NOMO-1 (cell line): ENCODE data around the gene GAK.

ENCODE experiments used
- DNase-seq, 2 experiments: peaks; one replicate each; lab custom pipeline; 2025; ENCODE audit not compliant: unreplicated experiment in 2 of 2; lab: John Stamatoyannopoulos, UW

Gene GAK

DNA sequence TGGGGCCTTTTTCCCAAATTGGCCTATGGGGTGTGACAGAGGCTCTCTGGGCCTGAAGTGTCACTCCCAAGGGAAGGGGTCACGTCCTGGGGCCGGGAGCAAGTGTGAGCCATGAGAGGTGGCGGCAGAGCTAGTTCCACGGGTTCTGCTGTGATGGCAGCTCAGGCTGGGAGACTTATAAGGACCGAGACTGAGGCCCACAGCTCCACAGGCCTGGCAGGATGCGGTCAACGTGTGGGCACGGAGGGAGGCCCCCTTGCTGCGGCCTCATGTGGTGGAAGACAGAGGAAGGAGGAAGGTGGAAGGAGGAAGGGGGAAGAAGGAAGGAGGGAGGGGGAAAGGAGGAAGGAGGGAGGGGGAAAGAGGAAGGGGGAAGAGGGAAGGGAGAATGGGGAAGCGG is 99.0 kb downstream of the GAK start:
- peak; percentile 21 to 59 for DNase-seq

DNA sequence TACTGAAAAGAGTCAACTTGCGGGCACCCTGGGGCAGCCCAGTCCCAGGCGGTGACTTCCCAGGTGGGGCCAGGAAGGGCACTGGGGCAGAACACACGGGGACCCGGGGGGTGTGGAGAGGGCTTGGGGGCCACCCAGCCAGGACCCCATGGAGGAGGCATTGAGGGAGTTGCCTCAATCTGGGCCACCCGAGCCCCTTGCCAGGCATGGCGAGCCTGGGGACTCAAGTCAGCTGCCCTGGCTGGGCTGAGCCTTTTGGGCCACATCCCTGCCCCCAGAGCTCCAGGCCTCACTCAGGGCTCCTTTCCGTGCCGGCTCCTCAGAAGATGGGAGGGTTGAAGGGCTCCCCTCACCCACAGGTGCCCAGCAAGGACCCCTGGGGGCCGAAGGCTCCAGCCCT is 99.6 kb downstream of the GAK start:
- DNase-seq: no peak

DNA sequence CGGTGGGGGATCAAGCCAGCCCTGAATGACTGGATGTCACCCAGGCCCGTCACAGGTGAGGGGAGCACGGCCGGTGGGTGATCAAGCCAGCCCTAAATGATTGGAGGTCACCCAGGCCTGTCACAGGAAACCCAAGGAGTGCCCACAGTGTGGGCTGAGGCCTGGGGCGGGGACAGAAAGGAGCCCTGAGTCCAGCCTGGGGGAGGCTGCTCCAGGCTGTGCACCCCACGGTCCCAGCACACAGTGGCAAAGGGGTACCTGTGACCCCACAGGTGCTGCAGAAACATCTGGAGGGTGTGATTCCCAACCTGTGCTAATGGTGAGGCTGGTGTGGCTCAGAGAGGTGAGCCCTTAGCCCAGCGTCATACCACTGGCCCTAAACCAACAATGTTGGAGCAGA is 100.0 kb downstream of the GAK start:
- DNase-seq: no peak

DNA sequence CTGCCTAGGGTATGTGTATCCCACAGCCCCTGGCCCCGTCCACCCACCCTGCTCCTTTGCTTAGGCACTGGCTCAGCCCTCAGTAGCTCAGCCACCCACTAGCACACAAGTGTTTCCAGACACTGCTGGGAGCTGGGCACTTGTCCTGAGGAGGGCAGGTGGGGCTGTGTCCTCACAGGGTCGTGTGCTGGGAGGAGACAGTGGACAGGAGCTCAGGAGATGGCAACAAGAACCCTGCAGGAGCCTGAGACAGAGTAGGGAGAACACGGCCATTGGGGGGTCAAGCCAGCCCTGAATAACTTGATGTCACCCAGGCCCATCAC is 100.7 kb downstream of the GAK start:
- DNase-seq: no peak

DNA sequence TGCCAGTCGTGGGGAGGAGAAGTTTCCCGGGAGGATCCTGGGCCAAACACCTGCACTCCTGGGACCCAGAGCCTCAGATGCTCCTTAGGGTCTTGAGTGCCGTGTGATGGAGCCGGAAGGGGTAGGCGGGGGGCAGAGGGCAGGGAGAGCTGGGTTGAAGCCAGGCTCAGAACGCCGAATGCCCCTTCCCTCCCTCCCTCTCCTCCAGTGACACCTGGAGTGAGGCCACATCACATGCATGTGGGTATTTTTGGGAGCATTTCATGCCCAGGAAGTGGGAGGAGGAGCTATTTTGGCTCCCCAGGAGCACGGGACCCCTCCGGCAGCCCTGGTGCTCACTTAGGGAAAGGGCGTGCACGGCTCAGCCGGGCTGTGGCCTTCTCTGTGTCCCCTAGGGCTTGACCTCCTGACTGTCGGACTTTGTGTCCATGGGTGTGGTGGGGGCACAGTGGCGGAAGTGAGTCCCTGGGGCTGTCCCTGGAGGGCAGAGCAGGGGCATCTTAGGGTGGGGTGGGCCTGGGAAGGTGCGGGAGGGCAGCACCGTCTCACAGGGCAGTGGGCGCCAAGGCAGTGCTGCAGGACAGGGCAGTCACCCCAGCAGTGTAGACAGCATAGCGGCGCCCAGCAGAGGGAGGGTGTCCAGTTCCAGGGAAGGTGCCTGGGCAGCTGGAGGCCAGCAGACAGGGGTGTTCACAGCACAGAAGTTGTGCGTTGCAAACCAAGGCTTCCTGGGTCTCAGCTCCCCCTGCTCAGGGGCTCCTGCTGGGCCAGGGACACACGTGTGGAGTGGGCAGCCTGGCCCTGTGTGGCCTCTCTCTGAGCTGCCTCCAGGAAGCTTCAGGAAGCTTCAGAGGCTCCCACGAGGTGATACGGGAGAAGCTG is 101.3 kb downstream of the GAK start:
- no peak for DNase-seq

DNA sequence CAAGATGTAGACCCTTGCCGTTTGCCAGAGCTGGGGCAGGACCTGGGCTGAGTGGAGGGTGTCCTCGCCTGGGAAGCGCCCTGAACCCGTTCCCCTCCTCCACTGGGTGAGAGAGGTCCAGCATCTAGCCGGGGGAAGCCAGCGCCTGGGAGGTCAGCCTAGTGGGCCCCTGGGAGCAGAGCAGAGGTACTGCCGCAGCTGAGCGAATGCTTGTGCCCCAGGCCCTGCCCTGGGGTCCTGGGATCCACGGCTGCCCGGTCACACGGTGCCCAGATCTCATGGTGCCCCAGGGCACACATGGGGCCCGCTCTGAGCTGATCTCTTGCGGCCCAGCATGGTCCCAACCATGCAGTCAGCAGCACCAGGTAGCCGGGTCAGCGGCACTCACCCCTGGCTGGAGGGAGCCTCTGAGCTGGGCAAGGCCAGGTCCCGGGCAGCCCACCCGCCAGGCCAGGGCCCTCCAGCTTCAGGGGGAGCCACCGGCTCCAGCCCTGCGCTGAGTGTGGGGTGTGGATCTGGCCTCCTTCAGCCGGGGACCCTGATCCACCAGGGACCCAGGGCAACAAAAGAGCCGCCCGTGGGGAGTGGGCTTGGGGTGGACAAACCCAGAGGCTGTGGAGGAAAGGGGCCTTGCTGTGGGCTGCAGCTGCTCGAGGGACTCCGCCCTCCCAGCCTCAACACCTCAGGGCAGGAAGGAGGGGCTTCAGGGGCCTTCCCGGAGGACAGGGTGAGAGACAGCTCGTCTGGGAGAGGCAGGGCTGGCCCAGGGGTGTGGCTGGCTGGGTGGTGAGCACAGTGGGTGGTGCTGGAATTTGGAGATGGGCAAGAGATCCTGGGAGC is 102.1 kb downstream of the GAK start:
- no peak for DNase-seq

DNA sequence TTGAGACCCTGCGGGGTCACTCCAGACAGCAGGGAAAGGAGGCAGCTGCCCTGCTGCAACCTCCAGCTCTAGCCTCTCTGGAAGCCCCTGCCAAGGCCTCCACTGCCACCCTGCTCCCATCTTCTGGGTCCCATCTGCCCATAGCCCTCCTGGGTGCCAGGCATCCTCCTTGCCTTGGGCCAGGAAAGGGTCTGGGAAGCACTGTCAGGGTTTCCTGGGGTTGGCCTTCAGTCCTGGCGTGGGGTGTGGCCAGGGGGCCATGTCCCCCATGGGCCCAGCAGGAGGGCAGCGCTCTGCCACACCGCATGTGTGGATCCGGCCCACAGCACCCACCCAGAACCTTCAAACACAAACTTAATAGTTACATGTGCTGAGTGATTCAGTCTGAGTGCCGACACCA is 102.8 kb downstream of the GAK start:
- no peak for DNase-seq

DNA sequence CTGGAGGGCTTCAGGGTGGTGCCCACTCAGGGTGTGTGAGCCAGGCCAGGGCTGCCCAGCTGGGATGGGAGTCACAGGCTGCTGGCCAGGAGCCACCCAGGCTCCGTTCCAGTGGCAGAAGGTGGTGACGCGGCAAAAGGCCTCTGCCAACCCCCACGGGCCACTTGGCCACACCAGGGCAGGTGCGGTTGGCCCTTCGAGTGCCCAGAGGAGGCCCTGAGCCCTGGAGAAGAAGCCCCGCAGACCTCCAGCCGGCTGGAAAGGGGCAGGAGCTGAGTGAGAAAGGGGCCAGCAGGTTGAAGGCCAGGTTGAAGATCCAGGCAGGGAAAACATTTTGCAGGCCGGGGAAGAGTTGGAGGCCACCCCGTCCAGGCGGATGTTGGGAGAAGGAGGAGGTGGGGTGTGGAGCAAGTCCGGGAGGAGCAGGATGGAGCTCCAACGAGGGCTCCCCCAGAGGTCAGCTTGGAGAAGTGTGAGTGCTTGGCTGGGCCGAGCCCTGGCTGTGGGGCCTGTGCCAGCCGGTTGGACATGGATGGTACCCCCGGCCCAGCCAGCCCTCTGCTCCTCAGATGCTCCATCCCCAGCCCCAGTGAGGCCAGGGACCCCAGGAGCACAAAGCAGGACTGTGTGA is 103.4 kb downstream of the GAK start:
- DNase-seq: no peak

DNA sequence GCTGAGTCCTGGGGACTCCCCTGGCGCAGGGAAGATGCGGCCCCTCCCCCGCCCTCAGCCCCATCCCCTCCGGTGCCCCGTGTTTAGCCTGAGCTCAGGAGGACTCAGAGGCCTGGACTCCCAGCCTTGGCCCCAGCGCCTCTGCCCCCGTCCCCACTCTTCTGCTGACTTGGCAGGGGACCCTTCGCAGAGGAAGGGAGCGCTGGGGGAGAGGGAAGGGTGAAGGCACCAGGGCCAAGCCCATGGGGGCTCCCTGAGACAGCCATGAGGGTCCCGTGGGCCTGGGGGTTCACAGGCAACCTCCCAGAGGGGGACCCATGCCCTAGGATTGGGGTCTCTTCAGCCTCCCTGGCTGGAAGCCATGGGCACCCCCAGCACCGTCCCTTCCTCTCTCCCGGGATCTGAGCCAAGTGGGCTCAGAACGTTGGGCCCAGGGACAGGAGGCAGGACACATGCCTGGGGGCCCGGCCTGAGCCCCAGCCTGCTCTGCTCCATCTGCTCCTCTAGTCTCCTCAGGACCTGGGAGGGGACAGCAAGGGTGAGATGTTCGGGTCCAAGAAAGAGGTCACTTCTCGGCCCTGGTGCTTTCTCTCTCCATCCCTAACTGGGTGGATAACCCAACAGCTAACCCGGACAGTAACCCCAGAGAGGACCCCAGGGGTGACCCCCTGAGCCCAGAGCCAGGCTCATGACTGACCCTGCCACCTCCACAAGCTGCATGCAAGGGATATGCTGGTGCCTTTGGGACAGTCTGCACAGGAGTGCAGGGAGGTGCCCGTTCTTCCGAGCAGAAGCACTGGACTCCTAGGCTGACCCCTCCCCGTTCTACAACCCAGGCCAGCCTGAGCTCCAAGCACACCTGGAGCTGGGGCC is 104.7 kb downstream of the GAK start:
- DNase-seq: no peak

DNA sequence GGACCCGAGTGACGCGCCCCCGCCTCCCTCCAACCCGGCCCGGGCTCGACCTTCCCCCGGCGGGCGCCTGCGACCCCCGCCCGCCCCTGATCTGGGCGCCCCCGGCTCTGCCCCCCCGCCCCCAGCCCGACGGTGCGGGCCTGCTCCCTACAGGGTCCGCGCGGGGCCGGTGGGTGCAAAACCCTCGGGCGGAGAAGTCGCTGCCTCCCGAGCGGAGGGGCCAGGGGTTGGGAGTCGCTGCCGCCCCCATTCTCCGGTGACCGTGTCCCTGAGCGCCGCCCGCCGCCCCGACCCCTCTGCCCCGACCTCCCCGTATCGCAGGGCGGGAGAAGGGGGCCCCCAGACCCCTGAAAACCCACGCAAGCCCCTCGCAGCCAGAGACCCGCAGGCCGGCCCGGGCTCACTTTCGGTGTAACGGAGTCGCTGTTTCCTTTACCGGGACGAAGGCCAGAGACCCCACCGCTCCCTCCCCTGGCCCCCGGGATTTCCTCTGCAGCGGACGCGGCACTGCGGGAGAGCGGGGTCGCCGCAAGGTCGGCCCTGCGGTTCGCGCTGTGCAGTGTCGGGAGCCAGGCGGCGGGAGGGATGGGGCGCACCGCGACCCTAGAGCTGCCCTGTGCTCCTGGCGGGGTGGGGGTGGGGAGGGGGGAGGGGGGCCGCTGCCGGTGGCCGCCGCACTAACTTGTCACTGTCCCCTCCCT is 105.5 kb downstream of the GAK start:
- DNase-seq: no peak

DNA sequence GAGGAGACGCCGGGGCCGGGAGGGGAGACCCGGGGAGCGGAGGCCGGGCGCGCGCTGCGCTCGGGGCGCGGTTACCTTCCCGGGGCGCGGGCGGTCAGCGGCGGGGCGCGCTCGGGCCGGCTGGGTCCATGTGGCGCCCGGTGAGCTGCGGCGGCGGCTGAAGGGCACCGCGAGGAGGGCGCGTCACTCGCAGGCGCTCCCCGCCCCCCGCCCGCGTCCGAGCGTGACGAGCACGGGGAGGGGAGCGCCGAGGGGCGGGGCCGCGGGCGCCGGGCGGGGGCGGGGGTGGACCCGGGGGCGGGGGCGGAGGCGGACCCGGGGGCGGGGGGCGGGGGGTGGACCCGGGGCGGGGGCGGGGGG is 106.2 kb downstream of the GAK start, which contains the start of gene CPLX1:
TSS of gene CPLX1 (minus strand) at position 159 of the 360 bp plus-strand sequence. CDS start 1,607 bp downstream, outside the sequence.
- DNase-seq: no peak

DNA sequence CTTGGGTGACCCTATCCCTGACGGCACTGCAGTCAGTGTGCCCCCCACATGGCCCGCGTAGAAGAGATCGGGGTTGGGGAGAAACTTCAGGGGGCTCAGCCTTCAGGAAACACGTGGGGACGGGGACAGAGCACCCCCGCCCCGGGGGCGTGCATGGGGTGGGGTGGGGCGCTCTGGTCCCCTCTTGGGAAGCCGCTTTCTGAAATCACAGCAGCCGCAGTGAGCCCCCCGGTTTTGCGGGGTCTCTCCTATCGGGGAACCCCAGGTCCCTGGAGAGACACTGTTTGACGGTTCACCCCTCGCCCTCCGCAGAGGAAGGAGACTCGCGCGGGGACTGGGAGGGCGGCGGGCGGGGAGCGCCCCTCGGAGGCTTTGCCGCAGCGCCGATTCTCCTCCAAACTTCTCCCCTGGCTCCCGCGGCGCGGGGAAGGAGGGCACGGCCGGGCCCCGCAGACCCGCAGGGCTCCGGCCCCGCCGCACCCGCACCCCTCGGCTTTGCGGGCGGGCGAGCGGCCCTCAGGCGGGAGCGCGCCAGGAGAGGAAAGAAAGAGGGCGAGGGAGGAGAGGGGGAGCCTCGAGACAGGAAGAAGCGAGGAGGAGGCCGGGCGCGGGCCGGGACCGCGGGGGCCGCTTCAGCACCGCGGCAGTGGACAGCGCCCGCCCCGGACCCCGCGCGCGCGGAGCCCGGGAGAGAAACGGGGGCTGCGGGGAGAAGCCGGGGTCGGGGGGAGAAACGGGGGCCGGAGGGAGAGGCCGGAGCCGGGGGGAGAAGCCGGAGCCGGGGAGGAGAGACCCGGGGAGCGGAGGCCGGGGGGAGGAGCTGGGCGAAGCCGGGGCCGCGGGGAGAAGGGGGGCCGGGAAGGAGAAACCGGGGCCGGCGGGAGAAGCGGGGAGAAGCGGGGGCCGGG is 106.8 kb downstream of the GAK start:
- no peak for DNase-seq

DNA sequence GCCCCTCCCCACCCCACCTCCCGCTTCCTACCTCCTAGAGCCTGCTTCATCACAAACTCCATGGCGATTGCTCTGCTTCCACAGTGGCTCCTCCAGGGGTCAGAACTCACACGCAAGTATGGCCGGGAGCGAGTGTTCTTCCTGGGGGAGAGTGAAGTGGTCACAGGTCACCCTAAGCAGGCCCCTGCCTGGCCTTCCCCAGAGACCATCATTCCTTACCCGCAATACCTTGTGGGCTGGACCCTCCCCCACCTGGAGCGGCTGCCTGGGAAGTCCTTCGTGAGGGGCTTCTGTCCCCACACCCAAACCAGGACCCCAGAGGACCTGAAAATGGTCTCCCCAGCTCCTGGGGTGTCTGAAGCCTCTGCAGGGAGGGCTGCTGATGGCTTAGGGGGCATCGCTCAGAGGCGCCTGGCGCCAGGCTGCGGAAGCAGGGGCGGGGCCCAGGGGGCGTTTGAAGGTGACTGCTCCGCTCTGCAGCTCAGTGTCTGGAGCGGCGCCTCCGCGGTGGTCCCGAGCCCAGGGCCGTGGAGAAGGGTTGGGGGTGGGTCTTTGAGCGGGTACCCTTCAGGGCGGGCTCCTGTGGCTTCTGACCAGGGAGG is 107.6 kb downstream of the GAK start:
- no peak for DNase-seq

DNA sequence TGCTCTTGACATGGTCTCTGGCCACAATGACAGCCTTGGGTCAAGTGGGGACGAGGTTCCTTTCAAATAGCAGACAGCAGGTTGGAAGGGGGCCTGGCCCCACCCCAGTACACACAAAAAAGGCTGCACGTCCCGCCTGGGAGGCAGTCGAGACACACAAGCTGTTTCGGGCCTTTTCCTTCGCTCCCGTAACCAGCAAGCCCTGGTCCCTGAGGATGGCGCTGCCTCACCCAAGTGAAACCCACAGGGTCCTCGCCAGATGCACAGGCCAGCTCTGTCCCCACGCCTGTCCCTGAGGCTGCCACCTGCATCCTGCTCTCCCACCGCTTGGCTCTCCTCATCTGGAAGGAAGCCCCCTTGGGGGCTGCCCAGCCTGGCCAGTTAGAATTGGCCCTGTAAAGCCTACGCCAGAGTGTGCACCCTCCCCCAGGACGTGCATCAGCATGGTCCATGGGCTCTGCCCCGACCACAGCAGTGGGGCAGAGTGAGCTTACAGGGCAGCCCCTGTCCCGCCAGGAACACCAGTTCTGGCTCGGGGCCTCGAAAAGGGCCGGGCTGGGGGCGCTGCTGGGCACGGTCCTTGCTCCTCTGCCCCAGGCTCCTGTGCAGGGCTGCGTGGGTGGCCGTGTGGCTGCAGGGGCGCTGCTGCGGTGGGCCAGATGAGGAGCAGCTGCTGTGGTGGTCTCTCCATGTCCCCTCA is 108.2 kb downstream of the GAK start:
- no peak for DNase-seq

DNA sequence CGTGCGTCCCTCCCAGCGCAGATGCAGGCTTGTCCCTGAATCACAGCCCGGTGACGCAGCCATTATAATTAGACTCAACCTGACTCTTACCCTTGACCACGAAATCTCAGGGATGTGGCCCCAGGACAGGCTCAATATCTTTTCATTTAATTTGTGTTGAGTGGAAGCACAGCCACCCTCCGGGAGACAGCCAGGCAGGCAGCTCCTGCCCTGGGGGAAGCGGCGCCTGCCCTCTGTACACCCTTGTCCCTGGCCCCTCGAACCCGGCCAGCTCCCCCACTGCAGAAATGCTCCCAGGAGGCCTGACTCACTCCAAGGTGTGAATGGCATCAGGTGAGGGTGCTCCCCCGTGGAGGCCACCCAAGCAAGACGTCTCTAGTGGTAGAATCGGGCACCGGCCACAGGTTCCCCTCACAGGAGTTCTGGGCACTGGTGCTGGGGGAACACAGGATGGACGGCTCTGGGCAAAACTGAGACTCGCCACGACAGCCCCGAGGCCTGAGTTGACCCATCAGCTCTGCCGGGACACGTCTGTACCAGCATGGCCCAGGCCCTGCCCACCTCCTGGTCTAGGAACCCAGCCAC is 108.8 kb downstream of the GAK start:
- DNase-seq: no peak

DNA sequence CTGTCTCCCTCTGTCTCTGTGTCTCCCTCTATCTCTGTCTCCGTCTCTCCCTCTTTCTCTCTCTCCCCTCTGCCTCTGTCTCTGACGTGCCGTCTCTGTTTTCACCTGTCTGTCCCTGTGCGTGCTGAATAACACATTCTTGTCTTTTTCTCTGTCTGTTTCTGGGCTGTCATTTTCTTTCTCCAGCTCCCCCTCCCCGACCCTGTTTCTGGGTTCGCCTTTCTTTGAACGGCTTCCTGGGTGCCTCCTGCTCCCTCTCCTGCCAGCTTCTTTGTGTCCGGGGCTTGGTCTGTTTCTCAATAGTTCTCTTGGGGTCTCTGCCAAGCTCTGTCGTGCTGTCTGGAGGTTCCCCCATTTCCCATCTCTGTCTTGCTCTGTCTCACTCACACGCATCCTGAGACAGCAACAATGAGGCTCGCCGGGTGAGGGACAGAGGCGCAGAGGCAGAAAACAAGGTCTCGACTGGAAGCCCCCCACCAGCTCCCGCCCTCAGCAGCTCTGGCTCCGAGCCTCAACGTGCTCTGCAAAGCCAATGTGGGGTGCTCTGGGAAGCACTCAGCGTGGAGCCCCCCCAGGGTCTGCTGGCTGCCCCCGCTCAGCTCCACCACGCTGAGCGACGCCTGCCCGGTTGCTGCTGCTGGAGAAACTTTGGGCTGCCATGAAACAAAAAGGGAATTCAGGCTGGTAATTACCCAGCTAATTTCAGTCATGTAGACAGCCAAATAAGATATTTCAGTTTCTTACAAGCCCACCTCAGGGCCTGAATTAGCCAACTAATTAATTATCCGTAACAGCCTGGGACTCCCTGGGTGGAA is 109.5 kb downstream of the GAK start:
- DNase-seq: no peak

DNA sequence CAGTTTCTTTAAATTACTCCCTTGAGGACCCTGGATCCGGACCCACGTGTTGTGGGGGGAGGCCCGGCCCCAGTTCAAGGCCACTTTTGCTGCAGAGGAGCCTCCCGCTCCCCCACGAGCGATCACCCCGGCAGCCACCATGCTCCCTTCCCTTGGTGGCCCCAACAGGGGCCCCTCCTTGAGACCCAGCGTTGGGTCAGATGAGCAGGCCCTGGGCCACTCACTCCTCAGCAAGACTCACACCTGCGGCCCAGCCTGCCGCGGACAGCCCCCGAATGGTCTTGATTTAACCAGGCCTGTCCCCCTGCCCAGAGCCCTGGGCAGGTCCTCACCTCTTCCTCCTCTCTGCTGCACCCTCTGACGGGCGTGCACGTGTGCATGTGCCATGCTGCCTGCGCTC is 110.5 kb downstream of the GAK start:
- DNase-seq: no peak
